ENCODE measurements around the gene COL1A1. TPM values are rescaled to one million over a fixed set of nuclear protein-coding genes. Genes with fewer than 3 reads are reported as not detected.

The COL1A1 gene
- total and polyA plus RNA-seq, 4 donors, result 8.3 to 72.5 (median 35.8) TPM

GRCh38 chr17:50203604-50204345 lies 2.3 kb upstream of the COL1A1 start:
- Histone ChIP-seq H3K27ac (ENCODE audit: low read depth in 1 of 2, low read length in 2 of 2) (no peak overlapping the region), H3K9ac (ENCODE audit: low read depth in 1 of 2, low read length in 2 of 2) (no peak overlapping the region)
- 81% methylated on average over 13 of the region's 13 CpGs for WGBS

GRCh38 chr17:50203086-50203485 lies 1.7 kb upstream of the COL1A1 start:
- Histone ChIP-seq H3K4me1 (ENCODE audit: control insufficient read depth in 4 of 4, insufficient read depth in 4 of 4, low read length in 3 of 4) (peaks cover 0 to 18% (median 4%) of the 10 kb centered on the region in 4 donors), H3K27me3 (ENCODE audit: control insufficient read depth in 4 of 4, insufficient read depth in 4 of 4, low read length in 3 of 4) (peaks cover 0 to 2% (median 0%) of the 10 kb centered on the region in 4 donors), H3K27ac (ENCODE audit: low read depth in 1 of 2, low read length in 2 of 2) (no peak overlapping the region), H3K36me3 (ENCODE audit: control insufficient read depth in 4 of 4, insufficient read depth in 3 of 4, low read depth in 1 of 4, low read length in 3 of 4) (no peaks in the 10 kb centered on the region), H3K4me3 (ENCODE audit: low read depth in 1 of 3, low read length in 3 of 3) (no peak overlapping the region), H3K9me3 (ENCODE audit: control insufficient read depth in 4 of 4, low read length in 3 of 4) (no peaks in the 10 kb centered on the region), H3K9ac (ENCODE audit: low read depth in 1 of 2, low read length in 2 of 2) (no peak overlapping the region)
- no peak for TF ChIP-seq YY1 (IDR thresholded peaks at IDR 0.05)
- TF ChIP-seq HNF4G (IDR thresholded peaks at IDR 0.05), result no peak
- TF ChIP-seq REST (IDR thresholded peaks at IDR 0.05), result no peak
- no peak for TF ChIP-seq TAF1 (conservative IDR thresholded peaks at IDR 0.05)
- no peak for TF ChIP-seq MAX (IDR thresholded peaks at IDR 0.05)
- TF ChIP-seq FOXA1 (IDR thresholded peaks at IDR 0.05), result no peak
- TF ChIP-seq HNF4A (conservative IDR thresholded peaks at IDR 0.05), result no peak
- TF ChIP-seq EGR1 (IDR thresholded peaks at IDR 0.05; ENCODE audit: low read depth in 2 of 2), result no peak
- no peak for TF ChIP-seq FOXA2 (IDR thresholded peaks at IDR 0.05)
- no peak for TF ChIP-seq RXRA (IDR thresholded peaks at IDR 0.05)
- TF ChIP-seq GABPA (IDR thresholded peaks at IDR 0.05 in 1 of 2, conservative IDR thresholded peaks at IDR 0.05 in 1 of 2), result no peak
- no peak for TF ChIP-seq CTCF (IDR thresholded peaks at IDR 0.05; ENCODE audit: low read depth, low read length, missing input control)
- TF ChIP-seq JUND (IDR thresholded peaks at IDR 0.05), result no peak
- TF ChIP-seq NR2F2 (IDR thresholded peaks at IDR 0.05), result no peak
- no peak for TF ChIP-seq SP1 (IDR thresholded peaks at IDR 0.05)
- DNase-seq (ENCODE audit: low spot score), result no peak
- 64% methylated on average over 14 of the region's 14 CpGs for WGBS

More at GRCh38 chr17:50203604-50204345, 2.3 kb upstream of the COL1A1 start:
- Histone ChIP-seq H3K36me3 (ENCODE audit: control insufficient read depth in 4 of 4, insufficient read depth in 3 of 4, low read depth in 1 of 4, low read length in 3 of 4) (no peaks in the 10 kb centered on the region), H3K27me3 (ENCODE audit: control insufficient read depth in 4 of 4, insufficient read depth in 4 of 4, low read length in 3 of 4) (peaks cover 0 to 2% (median 0%) of the 10 kb centered on the region in 4 donors), H3K4me3 (ENCODE audit: low read depth in 1 of 3, low read length in 3 of 3) (no peak overlapping the region), H3K9me3 (ENCODE audit: control insufficient read depth in 4 of 4, low read length in 3 of 4) (no peaks in the 10 kb centered on the region), H3K4me1 (ENCODE audit: control insufficient read depth in 4 of 4, insufficient read depth in 4 of 4, low read length in 3 of 4) (peaks cover 0 to 18% (median 4%) of the 10 kb centered on the region in 4 donors)
- DNase-seq (ENCODE audit: low spot score), result no peak
- TF ChIP-seq TAF1 (conservative IDR thresholded peaks at IDR 0.05), result no peak
- no peak for TF ChIP-seq ATF3 (IDR thresholded peaks at IDR 0.05)
- no peak for TF ChIP-seq HNF4A (conservative IDR thresholded peaks at IDR 0.05)
- no peak for TF ChIP-seq CTCF (IDR thresholded peaks at IDR 0.05; ENCODE audit: low read depth, low read length, missing input control)
- TF ChIP-seq FOXA2 (IDR thresholded peaks at IDR 0.05), result no peak
- no peak for TF ChIP-seq RXRA (IDR thresholded peaks at IDR 0.05)
- TF ChIP-seq RAD21 (IDR thresholded peaks at IDR 0.05), result no peak

All from liver (tissue), 9 donors.